Neural cell (in vitro differentiated cells): ENCODE measurements around the gene ST6GALNAC5. TPM values are rescaled to one million over a fixed set of nuclear protein-coding genes. Genes with fewer than 3 reads are reported as not detected.

ENCODE experiments used
- H2AFZ ChIP-seq: fragments of 200-600, 300-800 bp; sonication (generic), shearing (Covaris generic); 2 replicates; pipeline ENCODE4 v1.6.0; 2014; ENCODE audit warnings: low read depth, mild to moderate bottlenecking, antibody characterized with exemption, low read length, moderate library complexity
- H3F3A ChIP-seq: fragments of 200-600 bp; shearing (Covaris generic); 2 replicates; pipeline ENCODE4 v1.6.1; 2016; ENCODE audit warnings: mild to moderate bottlenecking, moderate library complexity, mixed read lengths, antibody characterized with exemption, low read length; ENCODE audit not compliant: insufficient read depth, poor library complexity, severe bottlenecking
- H3K27ac ChIP-seq: fragments of 200-600, 300-800 bp; sonication (generic), shearing (Covaris generic); 2 replicates; pipeline ENCODE4 v1.5.1; 2014; ENCODE audit warnings: mild to moderate bottlenecking, low read length, moderate library complexity
- H3K27me3 ChIP-seq: fragments of 300-800, 200-600 bp; sonication (generic), shearing (Covaris generic); 2 replicates; pipeline ENCODE4 v1.6.0; 2014; ENCODE audit warnings: mild to moderate bottlenecking, low read depth, low read length, moderate library complexity; ENCODE audit not compliant: insufficient read depth
- H3K36me3 ChIP-seq: fragments of 300-800, 200-600 bp; sonication (generic), shearing (Covaris generic); 2 replicates; pipeline ENCODE4 v1.5.1; 2014; ENCODE audit warnings: mild to moderate bottlenecking, antibody characterized with exemption, low read length, moderate library complexity; ENCODE audit not compliant: insufficient read depth
- H3K4me2 ChIP-seq: fragments of 300-800, 200-600 bp; sonication (generic), shearing (Covaris generic); 2 replicates; pipeline ENCODE4 v1.6.0; 2014; ENCODE audit warnings: mild to moderate bottlenecking, low read length
- H3K4me3 ChIP-seq: fragments of 300-800, 200-600 bp; sonication (generic), shearing (Covaris generic); 2 replicates; pipeline ENCODE4 v1.5.1; 2014; ENCODE audit warnings: mild to moderate bottlenecking, low read length, moderate library complexity
- H3K79me2 ChIP-seq: fragments of 200-600 bp; shearing (Covaris generic); replicated peaks from 2 replicates; pipeline ENCODE4 v1.6.0; 2014; ENCODE audit warnings: mild to moderate bottlenecking, low read length, moderate library complexity; ENCODE audit not compliant: insufficient read depth
- H3K9ac ChIP-seq: fragments of 300-800, 200-600 bp; sonication (generic), shearing (Covaris generic); 2 replicates; pipeline ENCODE4 v1.6.1; 2016; ENCODE audit warnings: mild to moderate bottlenecking, low read length, mixed read lengths
- H3K9me2 ChIP-seq: fragments of 200-600 bp; shearing (Covaris generic); 2 replicates; pipeline ENCODE4 v1.6.1; 2016; ENCODE audit warnings: mild to moderate bottlenecking, low read length, mixed read lengths; ENCODE audit not compliant: insufficient read depth
- H3K9me3 ChIP-seq: fragments of 200-600, 300-800 bp; sonication (generic), shearing (Covaris generic); 2 replicates; pipeline ENCODE4 v1.6.1; 2016; ENCODE audit warnings: mild to moderate bottlenecking, mixed run types, low read length, moderate library complexity, mixed read lengths
- H4K20me1 ChIP-seq: fragments of 200-600 bp; shearing (Covaris generic); 2 replicates; pipeline ENCODE4 v1.6.1; 2016; ENCODE audit warnings: mild to moderate bottlenecking, mixed run types; ENCODE audit not compliant: insufficient read depth
- CTCF ChIP-seq: fragments of 450-650 bp; IDR thresholded peaks from 2 replicates; pipeline ENCODE4 v1.5.1; 2014; ENCODE audit warnings: antibody characterized with exemption, mild to moderate bottlenecking, moderate library complexity; ENCODE audit not compliant: poor library complexity, severe bottlenecking
- EP300 ChIP-seq: fragments of 450-650 bp; conservative IDR thresholded peaks from 2 replicates; pipeline ENCODE4 v1.6.1; 2014; ENCODE audit warnings: antibody characterized with exemption, mild to moderate bottlenecking, moderate library complexity; ENCODE audit not compliant: poor library complexity, severe bottlenecking
- EZH2 ChIP-seq: fragments of 200-600, 300-800 bp; shearing (Covaris generic), sonication (generic); IDR thresholded peaks from 2 replicates; pipeline ENCODE4 v1.6.1; 2014; ENCODE audit warnings: antibody characterized with exemption, low read length, borderline replicate concordance, mild to moderate bottlenecking; ENCODE audit not compliant: insufficient read depth, poor library complexity, severe bottlenecking
- MXI1 ChIP-seq: fragments of 450-650 bp; conservative IDR thresholded peaks from 2 replicates; pipeline ENCODE4 v1.6.1; 2014; ENCODE audit warnings: antibody characterized with exemption, mild to moderate bottlenecking; ENCODE audit not compliant: poor library complexity, severe bottlenecking
- POLR2AphosphoS5 ChIP-seq: IDR thresholded peaks from 2 replicates; pipeline ENCODE4 v1.6.1; 2012
- RAD21 ChIP-seq: fragments of 450-650 bp; conservative IDR thresholded peaks from 2 replicates; pipeline ENCODE4 v1.6.1; 2014; ENCODE audit warnings: antibody characterized with exemption, mild to moderate bottlenecking, moderate library complexity
- SMC3 ChIP-seq: fragments of 450-650 bp; conservative IDR thresholded peaks from 2 replicates; pipeline ENCODE4 v1.6.1; 2014; ENCODE audit warnings: antibody characterized with exemption, mild to moderate bottlenecking, moderate library complexity; ENCODE audit not compliant: poor library complexity
- TAF1 ChIP-seq: IDR thresholded peaks from 2 replicates; pipeline ENCODE4 v1.6.1; 2012; ENCODE audit warnings: low read depth
- polyA plus RNA-seq: library from polyadenylated mRNA; depleted of rRNA; stranded (reverse); fragments of >200 nt; gene quantifications from 2 replicates; pipeline ENCODE4 v1.2.3, GENCODE V29; 2014
- TF ChIP-seq, protein P1 (sequence below): IDR thresholded peaks from 2 replicates; pipeline ENCODE4 v1.6.1; 2012; ENCODE audit warnings: borderline replicate concordance

ST6GALNAC5 gene
- polyA plus RNA-seq, 1 donor from 2014 or later = 57.3 TPM

GRCh38 chr1:76949503-76949902 is 82.2 kb downstream of the ST6GALNAC5 start:
- TF ChIP-seq EZH2 (no peak), RAD21 (no peak), MXI1 (no peak), SMC3 (no peak), TAF1 (no peak), EP300 (no peak), POLR2AphosphoS5 (no peak), CTCF (no peak)
- TF ChIP-seq, protein P1, sequence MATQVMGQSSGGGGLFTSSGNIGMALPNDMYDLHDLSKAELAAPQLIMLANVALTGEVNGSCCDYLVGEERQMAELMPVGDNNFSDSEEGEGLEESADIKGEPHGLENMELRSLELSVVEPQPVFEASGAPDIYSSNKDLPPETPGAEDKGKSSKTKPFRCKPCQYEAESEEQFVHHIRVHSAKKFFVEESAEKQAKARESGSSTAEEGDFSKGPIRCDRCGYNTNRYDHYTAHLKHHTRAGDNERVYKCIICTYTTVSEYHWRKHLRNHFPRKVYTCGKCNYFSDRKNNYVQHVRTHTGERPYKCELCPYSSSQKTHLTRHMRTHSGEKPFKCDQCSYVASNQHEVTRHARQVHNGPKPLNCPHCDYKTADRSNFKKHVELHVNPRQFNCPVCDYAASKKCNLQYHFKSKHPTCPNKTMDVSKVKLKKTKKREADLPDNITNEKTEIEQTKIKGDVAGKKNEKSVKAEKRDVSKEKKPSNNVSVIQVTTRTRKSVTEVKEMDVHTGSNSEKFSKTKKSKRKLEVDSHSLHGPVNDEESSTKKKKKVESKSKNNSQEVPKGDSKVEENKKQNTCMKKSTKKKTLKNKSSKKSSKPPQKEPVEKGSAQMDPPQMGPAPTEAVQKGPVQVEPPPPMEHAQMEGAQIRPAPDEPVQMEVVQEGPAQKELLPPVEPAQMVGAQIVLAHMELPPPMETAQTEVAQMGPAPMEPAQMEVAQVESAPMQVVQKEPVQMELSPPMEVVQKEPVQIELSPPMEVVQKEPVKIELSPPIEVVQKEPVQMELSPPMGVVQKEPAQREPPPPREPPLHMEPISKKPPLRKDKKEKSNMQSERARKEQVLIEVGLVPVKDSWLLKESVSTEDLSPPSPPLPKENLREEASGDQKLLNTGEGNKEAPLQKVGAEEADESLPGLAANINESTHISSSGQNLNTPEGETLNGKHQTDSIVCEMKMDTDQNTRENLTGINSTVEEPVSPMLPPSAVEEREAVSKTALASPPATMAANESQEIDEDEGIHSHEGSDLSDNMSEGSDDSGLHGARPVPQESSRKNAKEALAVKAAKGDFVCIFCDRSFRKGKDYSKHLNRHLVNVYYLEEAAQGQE = no peak
- Histone ChIP-seq H3K9ac (no peak overlapping the region), H2AFZ (no peak overlapping the region), H3F3A (no peaks in the 10 kb centered on the region), H3K4me3 (no peak overlapping the region), H3K9me3 (no peaks in the 10 kb centered on the region), H3K36me3 (no peaks in the 10 kb centered on the region), H3K4me2 (no peak overlapping the region), H3K9me2 (no peaks in the 10 kb centered on the region), H3K79me2 (no peaks in the 10 kb centered on the region), H3K27me3 (no peaks in the 10 kb centered on the region), H3K27ac (no peak overlapping the region), H4K20me1 (no peaks in the 10 kb centered on the region)

- H3K27me3 ChIP-seq = no peaks in the 10 kb centered on the region
- no peaks in the 10 kb centered on the region for H4K20me1 ChIP-seq
- no peaks in the 10 kb centered on the region for H3K36me3 ChIP-seq
- TF ChIP-seq MXI1 (no peak), TAF1 (no peak), RAD21 (no peak), CTCF (no peak), EZH2 (no peak), SMC3 (no peak), POLR2AphosphoS5 (no peak), EP300 (no peak)
- TF ChIP-seq, protein P1 = no peak
- no peak overlapping the region for H3K9ac ChIP-seq
- H2AFZ ChIP-seq = no peak overlapping the region
- H3K4me3 ChIP-seq = no peak overlapping the region
- no peak overlapping the region for H3K27ac ChIP-seq
- H3K9me2 ChIP-seq = no peaks in the 10 kb centered on the region
- no peaks in the 10 kb centered on the region for H3K79me2 ChIP-seq
- no peak overlapping the region for H3K4me2 ChIP-seq
- no peaks in the 10 kb centered on the region for H3K9me3 ChIP-seq
- H3F3A ChIP-seq = no peaks in the 10 kb centered on the region
Observed at GRCh38 chr1:76950306-76950705, 83.0 kb downstream of the ST6GALNAC5 start.
